ENCODE data around the gene AVL9. TPM values are rescaled to one million over a fixed set of nuclear protein-coding genes. Genes with fewer than 3 reads are reported as not detected.

AVL9 gene
- total and polyA plus RNA-seq, 2 of the 4 experiments (the other 2 are of a cell fraction) = 13.1 to 21.7 TPM

DNA sequence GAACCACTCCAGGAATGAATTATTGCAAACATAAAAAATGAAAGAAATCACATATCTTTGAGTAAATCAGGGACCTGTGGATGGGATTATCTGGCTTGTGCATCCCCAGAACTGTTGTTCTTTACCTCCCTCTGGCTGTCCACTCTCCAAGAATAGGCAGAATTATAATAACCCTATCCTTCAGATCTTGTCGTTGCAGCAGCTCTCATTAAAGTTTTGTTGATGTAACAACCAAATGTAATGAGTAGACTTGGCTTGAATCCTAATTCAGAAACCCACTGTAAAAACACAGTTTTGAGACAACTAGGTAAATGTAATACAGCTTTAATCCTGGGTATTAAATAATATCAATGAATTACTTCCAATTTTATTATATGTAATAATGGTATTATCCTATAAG lies 21.3 kb upstream of the AVL9 start:
- Histone ChIP-seq H3K56ac (ENCODE audit: extremely low read depth, insufficient read depth, low read length) (no peak overlapping the region), H3K9ac (ENCODE audit: low read depth, low read length) (no peak overlapping the region), H2BK5ac (ENCODE audit: low read depth, low read length, poor library complexity, severe bottlenecking) (no peak overlapping the region), H3K9me3 (ENCODE audit: control insufficient read depth, insufficient read depth, low read length) (no peaks in the 10 kb centered on the region), H3K14ac (replicated peaks; ENCODE audit: low read depth, low read length) (no peak overlapping the region), H3K18ac (ENCODE audit: low read depth, low read length) (no peak overlapping the region), H2BK15ac (ENCODE audit: low read depth, low read length) (no peak overlapping the region), H2BK120ac (ENCODE audit: low read depth, low read length) (no peak overlapping the region), H4K91ac (ENCODE audit: insufficient read depth, low read depth, low read length) (no peak overlapping the region), H3K27me3 (ENCODE audit: control insufficient read depth, insufficient read depth, low read length) (no peaks in the 10 kb centered on the region), H3K4me3 (ENCODE audit: insufficient read depth, low read depth, low read length) (no peak overlapping the region), H3K79me1 (ENCODE audit: low read depth in 1 of 2, low read length in 2 of 2) (no peaks in the 10 kb centered on the region), H2AK5ac (ENCODE audit: low read depth, low read length) (no peak overlapping the region), H3K36me3 (ENCODE audit: control insufficient read depth, insufficient read depth, low read length) (no peaks in the 10 kb centered on the region), H2BK20ac (ENCODE audit: low read depth, low read length) (no peak overlapping the region), H4K20me1 (ENCODE audit: insufficient read depth, low read length) (no peaks in the 10 kb centered on the region), H2AFZ (replicated peaks; ENCODE audit: low read length, poor library complexity) (no peak overlapping the region), H3K27ac (ENCODE audit: insufficient read depth, low read length) (no peak overlapping the region), H3K4me2 (ENCODE audit: low read depth, low read length) (no peak overlapping the region), H4K5ac (ENCODE audit: low read depth, low read length) (no peak overlapping the region), H3K9me1 (ENCODE audit: insufficient read depth, low read length) (0 out of 2 replicates have a peak, but pooled peaks cover 3% of the 10 kb centered on the region), H3K23ac (ENCODE audit: low read depth, low read length) (no peak overlapping the region), H3K4me1 (ENCODE audit: control insufficient read depth, insufficient read depth, low read length) (peaks cover 3% of the 10 kb centered on the region; the same call in 1 of the 2 replicates), H3K4ac (ENCODE audit: low read depth, low read length) (no peak overlapping the region), H4K8ac (ENCODE audit: low read depth in 2 of 2, low read length in 2 of 2) (no peak overlapping the region), H2AK9ac (replicated peaks; ENCODE audit: low read depth, low read length, poor library complexity) (no peak overlapping the region)
- ATAC-seq (ENCODE audit: low read depth) (no peak), DNase-seq (no peak)
- in situ Hi-C loops (cut with MboI; ENCODE audit: low sequenced_read_pairs) (no loop called here), intact Hi-C loops (cut with micrococcal nuclease) (no loop called here), dilution Hi-C loops (cut with HindIII; ENCODE audit: low sequenced_read_pairs, unreplicated experiment) (no loop called here)
- CTCF ChIA-PET = interaction anchor here (1.0 kb wide), 1 partner anchor 263 kb away, joined by 3 read pairs; no protein-coding TSS in a partner anchor
- WGBS, 2 experiments (ENCODE audit: extremely low coverage in 2 of 2, insufficient read length in 1 of 2) = no CpG with 5 or more reads among the region's 1 CpG
- BruUV-seq (replicated peaks) = no TSS peak
- POLR2A ChIA-PET (ENCODE audit: unreplicated experiment) = no interaction called here
- TF ChIP-seq, protein P1, sequence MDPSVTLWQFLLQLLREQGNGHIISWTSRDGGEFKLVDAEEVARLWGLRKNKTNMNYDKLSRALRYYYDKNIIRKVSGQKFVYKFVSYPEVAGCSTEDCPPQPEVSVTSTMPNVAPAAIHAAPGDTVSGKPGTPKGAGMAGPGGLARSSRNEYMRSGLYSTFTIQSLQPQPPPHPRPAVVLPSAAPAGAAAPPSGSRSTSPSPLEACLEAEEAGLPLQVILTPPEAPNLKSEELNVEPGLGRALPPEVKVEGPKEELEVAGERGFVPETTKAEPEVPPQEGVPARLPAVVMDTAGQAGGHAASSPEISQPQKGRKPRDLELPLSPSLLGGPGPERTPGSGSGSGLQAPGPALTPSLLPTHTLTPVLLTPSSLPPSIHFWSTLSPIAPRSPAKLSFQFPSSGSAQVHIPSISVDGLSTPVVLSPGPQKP (IDR thresholded peaks at IDR 0.05; ENCODE audit: borderline replicate concordance, low read depth, low read length) = no peak
- TF ChIP-seq, protein P2, sequence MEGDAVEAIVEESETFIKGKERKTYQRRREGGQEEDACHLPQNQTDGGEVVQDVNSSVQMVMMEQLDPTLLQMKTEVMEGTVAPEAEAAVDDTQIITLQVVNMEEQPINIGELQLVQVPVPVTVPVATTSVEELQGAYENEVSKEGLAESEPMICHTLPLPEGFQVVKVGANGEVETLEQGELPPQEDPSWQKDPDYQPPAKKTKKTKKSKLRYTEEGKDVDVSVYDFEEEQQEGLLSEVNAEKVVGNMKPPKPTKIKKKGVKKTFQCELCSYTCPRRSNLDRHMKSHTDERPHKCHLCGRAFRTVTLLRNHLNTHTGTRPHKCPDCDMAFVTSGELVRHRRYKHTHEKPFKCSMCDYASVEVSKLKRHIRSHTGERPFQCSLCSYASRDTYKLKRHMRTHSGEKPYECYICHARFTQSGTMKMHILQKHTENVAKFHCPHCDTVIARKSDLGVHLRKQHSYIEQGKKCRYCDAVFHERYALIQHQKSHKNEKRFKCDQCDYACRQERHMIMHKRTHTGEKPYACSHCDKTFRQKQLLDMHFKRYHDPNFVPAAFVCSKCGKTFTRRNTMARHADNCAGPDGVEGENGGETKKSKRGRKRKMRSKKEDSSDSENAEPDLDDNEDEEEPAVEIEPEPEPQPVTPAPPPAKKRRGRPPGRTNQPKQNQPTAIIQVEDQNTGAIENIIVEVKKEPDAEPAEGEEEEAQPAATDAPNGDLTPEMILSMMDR (conservative IDR thresholded peaks at IDR 0.05; ENCODE audit: low read depth, low read length) = no peak
- TF ChIP-seq MXI1 (IDR thresholded peaks at IDR 0.05; ENCODE audit: borderline replicate concordance, low read depth, low read length) (no peak), BHLHE40 (IDR thresholded peaks at IDR 0.05; ENCODE audit: low read depth, low read length) (no peak), RCOR1 (IDR thresholded peaks at IDR 0.05; ENCODE audit: insufficient replicate concordance, low read length) (no peak), POLR2A (IDR thresholded peaks at IDR 0.05; ENCODE audit: low read depth, low read length) (no peak), SMC3 (IDR thresholded peaks at IDR 0.05; ENCODE audit: low read depth, low read length) (no peak)

All from IMR-90 (cell line).